ENCODE measurements around the gene CH25H. TPM values are rescaled to one million over a fixed set of nuclear protein-coding genes. Genes with fewer than 3 reads are reported as not detected.

The CH25H gene, protein sequence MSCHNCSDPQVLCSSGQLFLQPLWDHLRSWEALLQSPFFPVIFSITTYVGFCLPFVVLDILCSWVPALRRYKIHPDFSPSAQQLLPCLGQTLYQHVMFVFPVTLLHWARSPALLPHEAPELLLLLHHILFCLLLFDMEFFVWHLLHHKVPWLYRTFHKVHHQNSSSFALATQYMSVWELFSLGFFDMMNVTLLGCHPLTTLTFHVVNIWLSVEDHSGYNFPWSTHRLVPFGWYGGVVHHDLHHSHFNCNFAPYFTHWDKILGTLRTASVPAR
- 0.37 and 0.78 TPM in 2 replicates for total RNA-seq

DNA sequence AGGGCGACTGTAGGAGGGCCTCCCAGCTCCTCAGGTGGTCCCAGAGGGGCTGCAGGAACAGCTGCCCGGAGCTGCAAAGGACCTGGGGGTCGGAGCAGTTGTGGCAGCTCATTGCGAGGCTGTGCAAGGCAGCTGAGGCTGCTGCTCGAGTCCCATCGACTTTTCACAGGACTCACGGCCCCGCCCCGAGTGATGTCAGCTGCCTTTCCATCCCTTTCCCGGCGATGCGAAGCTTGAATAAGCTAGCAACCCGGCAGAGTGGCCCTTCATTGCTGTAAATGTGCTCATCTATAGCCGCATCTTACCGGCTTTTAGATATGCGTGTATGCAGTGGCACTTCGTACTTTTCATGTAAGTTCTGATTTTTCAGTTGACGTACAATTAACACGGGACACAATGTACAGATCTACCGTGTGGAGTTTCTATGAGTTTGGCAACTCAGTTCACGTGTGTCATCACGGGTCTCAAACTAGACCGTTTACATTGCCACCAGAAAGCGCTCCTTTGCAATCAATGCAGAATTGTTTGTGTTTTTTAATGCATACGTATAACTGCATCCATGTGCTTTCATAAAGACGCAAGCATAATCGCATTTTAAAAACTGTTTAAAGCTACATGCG, at the start of gene CH25H:
Gene CH25H, minus strand, starts transcription at position 137 of the 620 bp plus-strand sequence. Its CDS starts 25 bp downstream, at position 112.

DNA sequence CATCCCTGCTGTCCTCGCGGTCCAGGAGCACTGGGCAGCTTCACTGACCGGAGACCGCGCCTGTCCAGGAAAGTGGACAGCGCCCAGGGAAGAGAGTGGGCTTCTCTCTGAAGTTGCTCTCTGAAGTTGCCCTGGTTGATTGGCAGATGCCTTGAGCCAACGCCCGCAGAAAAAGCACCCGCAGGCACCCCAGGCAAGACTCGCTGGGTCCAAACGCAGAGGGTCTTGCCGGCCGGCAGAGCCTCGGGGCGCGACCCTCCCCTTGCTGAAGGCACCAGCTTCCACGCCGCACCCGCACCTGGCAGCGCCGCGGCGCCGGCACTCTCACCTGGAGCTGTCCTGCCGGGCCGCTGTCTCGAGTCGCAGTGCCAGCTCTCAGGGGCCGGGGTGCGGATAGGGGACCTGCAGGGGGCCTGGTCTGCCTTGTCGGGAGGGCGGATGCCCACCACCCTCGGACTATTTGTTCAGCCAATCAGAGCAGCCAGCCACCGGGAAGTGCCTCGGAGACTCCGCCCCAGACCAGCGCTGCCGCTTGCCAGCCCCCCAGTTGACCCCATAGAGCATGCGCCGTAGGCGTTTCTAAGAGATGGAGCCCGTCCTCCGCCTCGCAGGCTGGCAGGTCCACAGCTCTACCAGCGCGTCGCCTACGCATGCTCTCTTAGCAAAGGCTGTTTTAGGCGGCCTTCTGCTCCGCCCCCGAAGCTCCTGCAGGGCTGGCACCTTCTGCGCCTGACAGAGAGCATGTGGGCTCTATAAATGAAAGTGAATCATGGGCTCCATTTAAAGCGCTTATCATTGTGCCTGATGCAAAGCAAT, 44.5 kb upstream of the CH25H start, which contains the start of gene LIPA:
Gene LIPA, minus strand, starts transcription at position 367 of the 816 bp plus-strand sequence. CDS start 4,127 bp downstream, outside the sequence.

Other genes starting within 250 kb of the CH25H start
- gene FAS, start 216.5 kb downstream of the CH25H start, total RNA-seq, result 58.3 and 78.6 TPM in 2 replicates
- 68.4 and 89.7 TPM in 2 replicates for gene LIPA, start 44.5 kb upstream of the CH25H start, total RNA-seq
- gene IFIT2, start 94.7 kb upstream of the CH25H start, total RNA-seq, result 3.1 and 3.7 TPM in 2 replicates
- 15.8 and 16.4 TPM in 2 replicates for gene IFIT3, start 120.7 kb upstream of the CH25H start, total RNA-seq
- gene IFIT1B, start 170.7 kb upstream of the CH25H start, total RNA-seq, result not detected in 2 replicates
- 4.3 and 5.5 TPM in 2 replicates for gene IFIT1, start 185.3 kb upstream of the CH25H start, total RNA-seq
- gene IFIT5, start 207.3 kb upstream of the CH25H start, total RNA-seq, result 19.1 and 21.1 TPM in 2 replicates

All from subcutaneous preadipocyte (primary cell).